Activated T-helper 1 cell treated with anti-CD3 and anti-CD28 coated beads, Interleukin-12 subunit alpha, Interleukin-12 subunit beta, Interleukin-2, Interleukin-4 antibody, amounts not matched to agents 30 ng/mL and 10 ng/mL and 1 ng/mL, durations not matched to agents 14 hours and 24 hours and 36 hours (primary cell): ENCODE results near the gene CCL22. TPM values are rescaled to one million over a fixed set of nuclear protein-coding genes. Genes with fewer than 3 reads are reported as not detected.
A peak's percentile ranks its signal among the peaks of the same experiment; 100 is the strongest.

Experiments used
- DNase-seq: peaks from one replicate; pipeline ENCODE4 v3.0.0; 2021; ENCODE audit warnings: low spot score
- H3K27ac Mint-ChIP-seq: one replicate; pipeline ENCODE4 v1.8.0; 2021; ENCODE audit warnings: mild to moderate bottlenecking, mixed read lengths
- H3K27me3 Mint-ChIP-seq: one replicate; pipeline ENCODE4 v1.8.0; 2022; ENCODE audit warnings: mild to moderate bottlenecking, moderate library complexity, mixed read lengths; ENCODE audit not compliant: insufficient read depth
- H3K36me3 Mint-ChIP-seq: one replicate; pipeline ENCODE4 v1.8.0; 2021; ENCODE audit warnings: low read depth, mixed read lengths
- H3K4me1 Mint-ChIP-seq: one replicate; pipeline ENCODE4 v1.8.0; 2021; ENCODE audit warnings: low read depth, mixed read lengths
- H3K4me3 Mint-ChIP-seq: one replicate; pipeline ENCODE4 v1.8.0; 2021; ENCODE audit warnings: mild to moderate bottlenecking, moderate library complexity, mixed read lengths
- H3K9me3 Mint-ChIP-seq: one replicate; pipeline ENCODE4 v1.8.0; 2021; ENCODE audit warnings: mixed read lengths
- intact Hi-C: fragments of 100-400 bp; cut with micrococcal nuclease; formaldehyde crosslinking; loops from one replicate; pipeline ENCODE4 v1.15.1; 2024
- total RNA-seq: library from RNA; stranded (reverse); gene quantifications from 2 replicates; pipeline ENCODE4 v1.2.3, GENCODE V29; 2022

Gene CCL22
- total RNA-seq, 1 donor from 2014 or later: 11.4 TPM

- H3K27ac Mint-ChIP-seq: no peak overlapping the region
- peaks cover 19% of the 10 kb centered on the region for H3K4me1 Mint-ChIP-seq
- peaks cover 21% of the 10 kb centered on the region for H3K27me3 Mint-ChIP-seq
- H3K36me3 Mint-ChIP-seq: no peaks in the 10 kb centered on the region
- no peaks in the 10 kb centered on the region for H3K9me3 Mint-ChIP-seq
- no peak for DNase-seq
- intact Hi-C loops: no loop called here
- H3K4me3 Mint-ChIP-seq: no peak overlapping the region
These were observed 4.3 kb upstream of the CCL22 start for GRCh38 chr16:57354311-57354710.

GRCh38 chr16:57355898-57356414 is 2.6 kb upstream of the CCL22 start:
- intact Hi-C loops: no loop called here
- Mint-ChIP-seq H3K9me3 (no peaks in the 10 kb centered on the region), H3K4me3 (no peak overlapping the region), H3K27ac (no peak overlapping the region), H3K4me1 (peaks cover 11% of the 10 kb centered on the region), H3K27me3 (peaks cover 6% of the 10 kb centered on the region), H3K36me3 (no peaks in the 10 kb centered on the region)
- no peak for DNase-seq

GRCh38 chr16:57356547-57356946 is 2.0 kb upstream of the CCL22 start:
- peaks cover 11% of the 10 kb centered on the region for H3K4me1 Mint-ChIP-seq
- DNase-seq: no peak
- H3K36me3 Mint-ChIP-seq: no peaks in the 10 kb centered on the region
- H3K9me3 Mint-ChIP-seq: no peaks in the 10 kb centered on the region
- peaks cover 6% of the 10 kb centered on the region for H3K27me3 Mint-ChIP-seq
- intact Hi-C loops: no loop called here
- no peak overlapping the region for H3K4me3 Mint-ChIP-seq
- H3K27ac Mint-ChIP-seq: no peak overlapping the region

- H3K9me3 Mint-ChIP-seq: no peaks in the 10 kb centered on the region
- no peak overlapping the region for H3K4me3 Mint-ChIP-seq
- no peaks in the 10 kb centered on the region for H3K36me3 Mint-ChIP-seq
- H3K4me1 Mint-ChIP-seq: peaks cover 11% of the 10 kb centered on the region
- DNase-seq: no peak
- H3K27ac Mint-ChIP-seq: no peak overlapping the region
- intact Hi-C loops: no loop called here
- peaks cover 6% of the 10 kb centered on the region for H3K27me3 Mint-ChIP-seq
These were observed 1.1 kb upstream of the CCL22 start for GRCh38 chr16:57357330-57358085.

- H3K4me3 Mint-ChIP-seq: no peak overlapping the region
- no peaks in the 10 kb centered on the region for H3K36me3 Mint-ChIP-seq
- peaks cover 4% of the 10 kb centered on the region for H3K27me3 Mint-ChIP-seq
- H3K27ac Mint-ChIP-seq: no peak overlapping the region
- H3K4me1 Mint-ChIP-seq: peaks cover 11% of the 10 kb centered on the region
- intact Hi-C loops: no loop called here
- no peak for DNase-seq
- no peaks in the 10 kb centered on the region for H3K9me3 Mint-ChIP-seq
These were observed 530 bp upstream of the CCL22 start for GRCh38 chr16:57358086-57358420.

- Mint-ChIP-seq H3K4me1 (peaks cover 11% of the 10 kb centered on the region), H3K4me3 (no peak overlapping the region), H3K27ac (no peak overlapping the region), H3K36me3 (no peaks in the 10 kb centered on the region), H3K9me3 (no peaks in the 10 kb centered on the region), H3K27me3 (peaks cover 2% of the 10 kb centered on the region)
- intact Hi-C loops: no loop called here
- no peak for DNase-seq
These were observed 1.8 kb downstream of the CCL22 start for GRCh38 chr16:57360321-57360935.

GRCh38 chr16:57361404-57361803 is 2.8 kb downstream of the CCL22 start:
- peaks cover 11% of the 10 kb centered on the region for H3K4me1 Mint-ChIP-seq
- intact Hi-C loops: no loop called here
- H3K27ac Mint-ChIP-seq: no peak overlapping the region
- no peak for DNase-seq
- H3K36me3 Mint-ChIP-seq: no peaks in the 10 kb centered on the region
- peaks cover 2% of the 10 kb centered on the region for H3K27me3 Mint-ChIP-seq
- no peak overlapping the region for H3K4me3 Mint-ChIP-seq
- no peaks in the 10 kb centered on the region for H3K9me3 Mint-ChIP-seq

- intact Hi-C loops: no loop called here
- Mint-ChIP-seq H3K27me3 (no peaks in the 10 kb centered on the region), H3K4me1 (no peaks in the 10 kb centered on the region), H3K36me3 (no peaks in the 10 kb centered on the region), H3K27ac (no peak overlapping the region), H3K9me3 (no peaks in the 10 kb centered on the region), H3K4me3 (no peak overlapping the region)
- DNase-seq: no peak
These were observed 5.6 kb downstream of the CCL22 start for GRCh38 chr16:57364143-57364542.

- intact Hi-C loops: no loop called here
- H3K27ac Mint-ChIP-seq: no peak overlapping the region
- H3K9me3 Mint-ChIP-seq: no peaks in the 10 kb centered on the region
- no peaks in the 10 kb centered on the region for H3K27me3 Mint-ChIP-seq
- no peak overlapping the region for H3K4me3 Mint-ChIP-seq
- H3K4me1 Mint-ChIP-seq: no peaks in the 10 kb centered on the region
- H3K36me3 Mint-ChIP-seq: no peaks in the 10 kb centered on the region
- DNase-seq: no peak
These were observed 8.0 kb downstream of the CCL22 start for GRCh38 chr16:57366544-57367040.

- intact Hi-C loops: no loop called here
- Mint-ChIP-seq H3K4me3 (no peak overlapping the region), H3K27me3 (no peaks in the 10 kb centered on the region)
These were observed 8.7 kb downstream of the CCL22 start for GRCh38 chr16:57367116-57367752.

GRCh38 chr16:57371494-57372371 is 13.2 kb downstream of the CCL22 start:
- peaks cover 3% of the 10 kb centered on the region for H3K4me1 Mint-ChIP-seq
- intact Hi-C loops: no loop called here
- no peaks in the 10 kb centered on the region for H3K36me3 Mint-ChIP-seq
- H3K27me3 Mint-ChIP-seq: no peaks in the 10 kb centered on the region
- no peak overlapping the region for H3K27ac Mint-ChIP-seq
- no peak overlapping the region for H3K4me3 Mint-ChIP-seq
- no peaks in the 10 kb centered on the region for H3K9me3 Mint-ChIP-seq
- no peak for DNase-seq

More at GRCh38 chr16:57367116-57367752, 8.7 kb downstream of the CCL22 start:
- DNase-seq: no peak
- H3K4me1 Mint-ChIP-seq: no peaks in the 10 kb centered on the region
- peak overlapping the region; percentile 8 for H3K27ac Mint-ChIP-seq
- H3K9me3 Mint-ChIP-seq: no peaks in the 10 kb centered on the region
- no peaks in the 10 kb centered on the region for H3K36me3 Mint-ChIP-seq

- no peak for DNase-seq
- Mint-ChIP-seq H3K4me1 (peaks cover 11% of the 10 kb centered on the region), H3K27ac (no peak within 1 kb of the TSS), H3K27me3 (no peaks in the 10 kb centered on the region), H3K4me3 (no peak within 1 kb of the TSS), H3K36me3 (no peaks in the 10 kb centered on the region), H3K9me3 (no peaks in the 10 kb centered on the region)
- intact Hi-C loops: no loop called here
These were observed 14.0 kb downstream of the CCL22 start, which contains the start of gene CX3CL1 for GRCh38 chr16:57372372-57373116. Gene CX3CL1, plus strand, starts transcription at chr16:57372490. Its CDS starts 79 bp downstream, at chr16:57372569.
